Astrocyte (in vitro differentiated cells and primary cell): ENCODE data around the gene UBE2Z. TPM values are rescaled to one million over a fixed set of nuclear protein-coding genes. Genes with fewer than 3 reads are reported as not detected.

Source experiments
- DNase-seq: peaks from one replicate; pipeline ENCODE4 v3.0.0-alpha.2; 2010; ENCODE audit warnings: low read depth
- FAIRE-seq: peaks from 2 replicates; lab custom pipeline; 2011; peaks lifted over from hg19 to GRCh38; lab: Jason Lieb, UNC
- H2AFZ ChIP-seq: 2 replicates; pipeline ENCODE4 v1.6.0; 2012; ENCODE audit warnings: low read depth, low read length, inconsistent platforms
- H3K27ac ChIP-seq: 2 replicates; pipeline ENCODE4 v1.5.1; 2011; ENCODE audit warnings: low read depth, low read length, inconsistent platforms
- H3K27me3 ChIP-seq: 2 replicates; pipeline ENCODE4 v1.6.0; 2011; ENCODE audit warnings: low read length, inconsistent platforms; ENCODE audit not compliant: insufficient read depth
- H3K36me3 ChIP-seq: 2 replicates; pipeline ENCODE4 v1.5.1; 2011; ENCODE audit warnings: low read length, inconsistent platforms; ENCODE audit not compliant: insufficient read depth
- H3K4me1 ChIP-seq: 2 replicates; pipeline ENCODE4 v1.5.1; 2011; ENCODE audit warnings: low read length, inconsistent platforms; ENCODE audit not compliant: insufficient read depth
- H3K4me2 ChIP-seq: 2 replicates; pipeline ENCODE4 v1.6.0; 2012; ENCODE audit warnings: low read length, inconsistent platforms
- H3K4me3 ChIP-seq: 2 replicates; pipeline ENCODE4 v1.5.1; 2011; ENCODE audit warnings: low read depth, mild to moderate bottlenecking, low read length, inconsistent platforms; ENCODE audit not compliant: insufficient read depth
- H3K79me2 ChIP-seq: 2 replicates; pipeline ENCODE4 v1.6.0; 2012; ENCODE audit warnings: mild to moderate bottlenecking, low read length, inconsistent platforms; ENCODE audit not compliant: insufficient read depth
- H3K9ac ChIP-seq: 2 replicates; pipeline ENCODE4 v1.6.0; 2012; ENCODE audit warnings: mild to moderate bottlenecking, low read length, inconsistent platforms
- H3K9me3 ChIP-seq: 2 replicates; pipeline ENCODE4 v1.5.1; 2012; ENCODE audit warnings: low read depth, mild to moderate bottlenecking, low read length, inconsistent platforms; ENCODE audit not compliant: insufficient read depth
- H4K20me1 ChIP-seq: 2 replicates; pipeline ENCODE4 v1.6.0; 2012; ENCODE audit warnings: low read length, inconsistent platforms; ENCODE audit not compliant: insufficient read depth
- H3K27ac Mint-ChIP-seq: one replicate; pipeline ENCODE4 v1.8.0; 2021; ENCODE audit warnings: mild to moderate bottlenecking, mixed read lengths; ENCODE audit not compliant: unreplicated experiment
- H3K27me3 Mint-ChIP-seq: one replicate; pipeline ENCODE4 v1.8.0; 2021; ENCODE audit warnings: low read depth, mixed read lengths; ENCODE audit not compliant: unreplicated experiment
- H3K36me3 Mint-ChIP-seq: one replicate; pipeline ENCODE4 v1.8.0; 2021; ENCODE audit warnings: low read depth, mixed read lengths; ENCODE audit not compliant: unreplicated experiment
- H3K4me1 Mint-ChIP-seq: one replicate; pipeline ENCODE4 v1.8.0; 2021; ENCODE audit warnings: low read depth, mixed read lengths; ENCODE audit not compliant: unreplicated experiment
- H3K4me3 Mint-ChIP-seq: one replicate; pipeline ENCODE4 v1.8.0; 2021; ENCODE audit warnings: mild to moderate bottlenecking, moderate library complexity, mixed read lengths; ENCODE audit not compliant: unreplicated experiment
- H3K9me3 Mint-ChIP-seq: one replicate; pipeline ENCODE4 v1.8.0; 2021; ENCODE audit warnings: mild to moderate bottlenecking, mixed read lengths; ENCODE audit not compliant: unreplicated experiment
- EZH2 ChIP-seq: IDR thresholded peaks from 2 replicates; pipeline ENCODE4 v1.6.1; 2012; ENCODE audit warnings: mild to moderate bottlenecking, low read length, inconsistent platforms; ENCODE audit not compliant: insufficient read depth
- total RNA-seq: library from RNA; stranded (reverse); gene quantifications from 2 replicates; pipeline ENCODE4 v1.2.1, GENCODE V29; 2021
- TF ChIP-seq, protein P1 (sequence below): IDR thresholded peaks from 2 replicates; pipeline ENCODE4 v1.5.1; 2011; ENCODE audit warnings: low read depth, mild to moderate bottlenecking, inconsistent platforms, low read length, moderate library complexity; ENCODE audit not compliant: insufficient read depth

The UBE2Z gene
- total RNA-seq, 1 donor from 2014 or later, result 103 TPM

DNA sequence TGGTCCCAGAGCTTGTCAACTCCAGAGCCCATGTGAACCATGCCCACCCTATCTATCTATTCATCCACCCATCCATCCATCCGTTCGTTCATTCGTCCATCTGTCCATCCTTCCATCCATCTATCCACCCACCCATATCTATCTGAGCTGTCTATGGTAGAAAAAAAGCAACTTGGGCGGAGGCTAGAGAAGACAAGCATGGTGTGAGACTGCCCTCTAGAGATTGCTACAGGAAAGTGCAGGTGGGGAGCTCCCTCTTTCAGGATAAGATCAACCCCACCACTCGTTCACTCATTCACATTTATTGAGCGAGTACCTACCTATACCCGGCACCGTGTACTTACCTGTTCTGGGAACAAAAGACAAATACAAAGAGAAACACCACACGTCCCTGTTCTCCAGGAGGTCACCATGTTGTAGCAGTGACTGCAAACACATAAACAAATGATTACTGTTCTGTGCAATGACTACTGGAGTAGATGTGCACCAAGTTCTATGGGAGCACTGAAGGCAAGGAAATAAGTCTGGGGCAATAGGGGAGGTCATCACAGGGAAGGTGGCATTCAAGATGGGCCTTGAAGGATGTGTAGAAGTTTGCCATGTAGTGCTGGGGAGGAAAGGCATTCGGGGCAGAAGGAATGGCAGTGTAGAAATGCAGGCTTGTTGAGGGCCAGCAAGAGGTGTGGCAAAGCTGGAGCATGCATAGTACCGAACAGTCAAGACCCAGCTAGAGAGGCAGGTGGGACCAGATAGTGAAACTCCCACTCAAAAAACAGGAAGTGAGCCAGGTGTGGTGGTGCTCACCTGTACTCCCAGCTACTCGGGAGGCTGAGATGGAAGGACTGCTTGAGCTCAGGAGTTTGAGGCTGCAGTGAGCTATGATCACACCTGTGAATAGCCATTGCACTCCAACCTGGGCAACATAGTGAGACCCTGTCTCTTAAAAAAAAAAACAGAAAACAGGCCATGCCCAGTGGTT lies 29.0 kb upstream of the UBE2Z start:
- Mint-ChIP-seq H3K4me3 (no peak overlapping the region), H3K27me3 (peaks cover 11% of the 10 kb centered on the region), H3K36me3 (peaks cover 3% of the 10 kb centered on the region), H3K27ac (no peak overlapping the region), H3K4me1 (no peaks in the 10 kb centered on the region), H3K9me3 (peaks cover 1% of the 10 kb centered on the region)
- no peak for TF ChIP-seq EZH2
- TF ChIP-seq, protein P1, sequence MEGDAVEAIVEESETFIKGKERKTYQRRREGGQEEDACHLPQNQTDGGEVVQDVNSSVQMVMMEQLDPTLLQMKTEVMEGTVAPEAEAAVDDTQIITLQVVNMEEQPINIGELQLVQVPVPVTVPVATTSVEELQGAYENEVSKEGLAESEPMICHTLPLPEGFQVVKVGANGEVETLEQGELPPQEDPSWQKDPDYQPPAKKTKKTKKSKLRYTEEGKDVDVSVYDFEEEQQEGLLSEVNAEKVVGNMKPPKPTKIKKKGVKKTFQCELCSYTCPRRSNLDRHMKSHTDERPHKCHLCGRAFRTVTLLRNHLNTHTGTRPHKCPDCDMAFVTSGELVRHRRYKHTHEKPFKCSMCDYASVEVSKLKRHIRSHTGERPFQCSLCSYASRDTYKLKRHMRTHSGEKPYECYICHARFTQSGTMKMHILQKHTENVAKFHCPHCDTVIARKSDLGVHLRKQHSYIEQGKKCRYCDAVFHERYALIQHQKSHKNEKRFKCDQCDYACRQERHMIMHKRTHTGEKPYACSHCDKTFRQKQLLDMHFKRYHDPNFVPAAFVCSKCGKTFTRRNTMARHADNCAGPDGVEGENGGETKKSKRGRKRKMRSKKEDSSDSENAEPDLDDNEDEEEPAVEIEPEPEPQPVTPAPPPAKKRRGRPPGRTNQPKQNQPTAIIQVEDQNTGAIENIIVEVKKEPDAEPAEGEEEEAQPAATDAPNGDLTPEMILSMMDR, result peak; percentile 98
- Histone ChIP-seq H3K79me2 (no peaks in the 10 kb centered on the region), H3K9ac (no peak overlapping the region), H3K9me3 (no peaks in the 10 kb centered on the region), H4K20me1 (no peaks in the 10 kb centered on the region), H3K4me3 (no peak overlapping the region), H3K4me1 (no peaks in the 10 kb centered on the region), H3K27me3 (peaks cover 13% of the 10 kb centered on the region), H2AFZ (no peak overlapping the region), H3K27ac (no peak overlapping the region), H3K36me3 (no peaks in the 10 kb centered on the region), H3K4me2 (no peak overlapping the region)
- DNase-seq (peak; percentile 23), FAIRE-seq (no peak)

DNA sequence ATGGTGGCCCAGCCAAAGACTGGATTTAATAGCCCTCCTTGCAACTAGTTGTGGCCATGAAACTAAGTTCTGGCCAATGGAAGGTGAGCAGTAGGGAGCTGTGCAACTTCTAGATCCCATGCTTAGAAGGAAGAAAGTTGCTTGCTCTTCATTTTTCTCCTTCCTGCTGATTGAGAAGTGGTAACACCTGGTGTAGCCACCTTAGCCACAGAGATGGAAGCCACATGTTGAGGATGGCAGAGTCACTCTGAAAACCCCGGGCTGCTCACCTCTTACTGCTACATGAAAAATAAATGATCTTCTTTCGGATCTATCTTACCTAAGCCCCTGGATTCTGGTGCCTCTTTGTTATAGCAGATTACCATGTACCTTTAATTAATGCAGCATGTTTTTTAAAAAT lies 25.9 kb upstream of the UBE2Z start:
- H3K36me3 ChIP-seq, result no peaks in the 10 kb centered on the region
- no peak overlapping the region for H3K4me2 ChIP-seq
- H3K27me3 Mint-ChIP-seq, result peaks cover 10% of the 10 kb centered on the region
- FAIRE-seq (no peak), DNase-seq (no peak)
- H3K27me3 ChIP-seq, result peaks cover 10% of the 10 kb centered on the region
- no peaks in the 10 kb centered on the region for H3K9me3 ChIP-seq
- H3K27ac ChIP-seq, result no peak overlapping the region
- no peak overlapping the region for H3K9ac ChIP-seq
- H3K9me3 Mint-ChIP-seq, result no peaks in the 10 kb centered on the region
- no peak overlapping the region for H2AFZ ChIP-seq
- no peak overlapping the region for H3K4me3 Mint-ChIP-seq
- no peaks in the 10 kb centered on the region for H3K4me1 Mint-ChIP-seq
- no peaks in the 10 kb centered on the region for H3K36me3 Mint-ChIP-seq
- H3K4me3 ChIP-seq, result no peak overlapping the region
- no peaks in the 10 kb centered on the region for H4K20me1 ChIP-seq
- no peaks in the 10 kb centered on the region for H3K79me2 ChIP-seq
- H3K4me1 ChIP-seq, result no peaks in the 10 kb centered on the region
- TF ChIP-seq, protein P1, result no peak
- TF ChIP-seq EZH2, result no peak
- H3K27ac Mint-ChIP-seq, result no peak overlapping the region

DNA sequence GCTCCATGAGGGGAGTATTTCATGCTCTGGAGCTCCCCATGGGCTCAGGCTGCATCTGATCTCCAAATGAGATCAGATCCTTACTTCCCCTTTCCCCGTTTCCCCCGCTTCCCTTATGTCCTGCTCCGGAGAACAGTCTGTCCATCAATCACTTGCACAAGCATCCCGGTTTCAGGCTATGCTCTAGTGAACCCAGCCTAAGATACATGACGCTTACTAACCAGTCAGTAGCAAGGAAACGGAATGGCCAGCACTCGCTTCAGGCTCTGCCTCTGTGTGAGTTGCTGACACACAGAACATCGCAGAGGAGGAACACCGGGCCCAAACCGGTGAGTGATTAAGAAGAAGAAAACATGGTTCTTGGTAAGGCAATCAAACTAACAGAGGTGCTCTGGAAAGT lies 25.0 kb upstream of the UBE2Z start:
- Histone ChIP-seq H3K4me2 (no peak overlapping the region), H3K4me3 (no peak overlapping the region), H3K9me3 (no peaks in the 10 kb centered on the region), H3K9ac (no peak overlapping the region), H3K79me2 (no peaks in the 10 kb centered on the region), H4K20me1 (no peaks in the 10 kb centered on the region), H3K4me1 (no peaks in the 10 kb centered on the region), H3K36me3 (no peaks in the 10 kb centered on the region), H3K27ac (no peak overlapping the region), H2AFZ (no peak overlapping the region), H3K27me3 (peaks cover 4% of the 10 kb centered on the region)
- DNase-seq (no peak), FAIRE-seq (no peak)
- H3K36me3 Mint-ChIP-seq, result no peaks in the 10 kb centered on the region
- no peaks in the 10 kb centered on the region for H3K4me1 Mint-ChIP-seq
- no peak overlapping the region for H3K4me3 Mint-ChIP-seq
- TF ChIP-seq, protein P1, result no peak
- no peak for TF ChIP-seq EZH2
- no peak overlapping the region for H3K27ac Mint-ChIP-seq
- peaks cover 7% of the 10 kb centered on the region for H3K27me3 Mint-ChIP-seq
- H3K9me3 Mint-ChIP-seq, result no peaks in the 10 kb centered on the region
